HEK293 (cell line): ENCODE measurements around the gene RNF31.

Experiments
- CTCF ChIA-PET: fragments of 350-600 bp; formaldehyde crosslinking; extraction: SDS; loops from one replicate; lab custom pipeline; 2021; ENCODE audit warnings: antibody characterized with exemption; lab: Yijun Ruan, JAX
- POLR2A ChIA-PET: fragments of 300-600 bp; formaldehyde crosslinking; extraction: SDS; loops from one replicate; lab custom pipeline; 2020; ENCODE audit warnings: antibody characterized with exemption, inconsistent platforms; lab: Yijun Ruan, JAX
- H3K27ac ChIP-seq: fragments of 200-500 bp; sonication (Bioruptor generic); 2 replicates; pipeline ENCODE4 v1.5.1; 2014; ENCODE audit warnings: low read depth, low read length, control low read depth, inconsistent platforms; ENCODE audit errors: extremely low read depth
- H3K36me3 ChIP-seq, 2 experiments: fragments of 200-500 bp in 1 of 2; sonication (Bioruptor generic) in 1 of 2; 1 replicate in 1 of 2; 2 replicates in 1 of 2; pipeline ENCODE4 v1.5.1; 2014 to 2017; ENCODE audit warnings: inconsistent platforms in 2 of 2, low read length in 2 of 2; ENCODE audit not compliant: control insufficient read depth in 2 of 2, insufficient read depth in 1 of 2
- H3K4me1 ChIP-seq: fragments of 200-500 bp; sonication (Bioruptor generic); 2 replicates; pipeline ENCODE4 v1.5.1; 2014; ENCODE audit warnings: mild to moderate bottlenecking, low read length, inconsistent platforms; ENCODE audit not compliant: control insufficient read depth, insufficient read depth
- H3K4me3 ChIP-seq: 2 replicates; pipeline ENCODE4 v1.5.1; 2011; ENCODE audit warnings: low read depth, mild to moderate bottlenecking, control low read depth, low read length, moderate library complexity
- H3K9me3 ChIP-seq: fragments of 200-500 bp; sonication (Bioruptor generic); 2 replicates; pipeline ENCODE4 v1.5.1; 2014; ENCODE audit warnings: low read depth, low read length, inconsistent platforms; ENCODE audit not compliant: control insufficient read depth, insufficient read depth
- GLIS2 ChIP-seq: fragments of 450-650 bp; formaldehyde crosslinking; IDR thresholded peaks from 2 replicates; pipeline ENCODE4 v1.5.1; 2016; ENCODE audit warnings: missing biosample characterization, missing genetic modification characterization
- KLF8 ChIP-seq: fragments of 450-650 bp; formaldehyde crosslinking; IDR thresholded peaks from 2 replicates; pipeline ENCODE4 v1.5.1; 2016; ENCODE audit warnings: missing biosample characterization, missing genetic modification characterization
- SCRT1 ChIP-seq: fragments of 450-650 bp; formaldehyde crosslinking; IDR thresholded peaks from 2 replicates; pipeline ENCODE4 v1.5.1; 2016; ENCODE audit warnings: missing biosample characterization, missing genetic modification characterization, borderline replicate concordance
- ZNF121 ChIP-seq: fragments of 450-650 bp; formaldehyde crosslinking; IDR thresholded peaks from 2 replicates; pipeline ENCODE4 v1.5.1; 2016; ENCODE audit warnings: missing biosample characterization, missing genetic modification characterization
- ZNF146 ChIP-seq: fragments of 450-650 bp; formaldehyde crosslinking; IDR thresholded peaks from 2 replicates; pipeline ENCODE4 v1.5.1; 2016; ENCODE audit warnings: missing biosample characterization, missing genetic modification characterization
- ZNF202 ChIP-seq: fragments of 450-650 bp; formaldehyde crosslinking; IDR thresholded peaks from 2 replicates; pipeline ENCODE4 v1.5.1; 2016; ENCODE audit warnings: missing biosample characterization, missing genetic modification characterization, borderline replicate concordance
- ZNF335 ChIP-seq: fragments of 450-650 bp; formaldehyde crosslinking; conservative IDR thresholded peaks from 2 replicates; pipeline ENCODE4 v1.5.1; 2016; ENCODE audit warnings: missing biosample characterization, missing genetic modification characterization
- ZNF555 ChIP-seq: fragments of 450-650 bp; formaldehyde crosslinking; conservative IDR thresholded peaks from 2 replicates; pipeline ENCODE4 v1.5.1; 2017; ENCODE audit warnings: missing biosample characterization, mild to moderate bottlenecking, missing genetic modification characterization, inconsistent platforms
- ZNF621 ChIP-seq: fragments of 450-650 bp; formaldehyde crosslinking; IDR thresholded peaks from 2 replicates; pipeline ENCODE4 v1.5.1; 2017; ENCODE audit warnings: missing biosample characterization, missing genetic modification characterization
- ZNF664 ChIP-seq: fragments of 450-650 bp; formaldehyde crosslinking; IDR thresholded peaks from 2 replicates; pipeline ENCODE4 v1.5.1; 2016; ENCODE audit warnings: missing biosample characterization, missing genetic modification characterization
- ZNF670 ChIP-seq: fragments of 450-650 bp; formaldehyde crosslinking; IDR thresholded peaks from 2 replicates; pipeline ENCODE4 v1.5.1; 2016; ENCODE audit warnings: missing biosample characterization, missing genetic modification characterization, low read depth
- ZNF692 ChIP-seq: fragments of 450-650 bp; formaldehyde crosslinking; IDR thresholded peaks from 2 replicates; pipeline ENCODE4 v1.5.1; 2016; ENCODE audit warnings: missing biosample characterization, missing genetic modification characterization
- ZNF76 ChIP-seq: fragments of 450-650 bp; formaldehyde crosslinking; IDR thresholded peaks from 2 replicates; pipeline ENCODE4; 2016; ENCODE audit warnings: low read depth, missing biosample characterization, missing genetic modification characterization, borderline replicate concordance
- ZNF792 ChIP-seq: fragments of 450-650 bp; formaldehyde crosslinking; IDR thresholded peaks from 2 replicates; pipeline ENCODE4 v1.5.1; 2016; ENCODE audit warnings: missing biosample characterization, missing genetic modification characterization
- TF ChIP-seq, protein P1 (sequence below): fragments of 450-650 bp; formaldehyde crosslinking; IDR thresholded peaks from 2 replicates; pipeline ENCODE4 v1.5.1; 2016; ENCODE audit warnings: missing biosample characterization, missing genetic modification characterization, low read depth

The RNF31 gene

DNA sequence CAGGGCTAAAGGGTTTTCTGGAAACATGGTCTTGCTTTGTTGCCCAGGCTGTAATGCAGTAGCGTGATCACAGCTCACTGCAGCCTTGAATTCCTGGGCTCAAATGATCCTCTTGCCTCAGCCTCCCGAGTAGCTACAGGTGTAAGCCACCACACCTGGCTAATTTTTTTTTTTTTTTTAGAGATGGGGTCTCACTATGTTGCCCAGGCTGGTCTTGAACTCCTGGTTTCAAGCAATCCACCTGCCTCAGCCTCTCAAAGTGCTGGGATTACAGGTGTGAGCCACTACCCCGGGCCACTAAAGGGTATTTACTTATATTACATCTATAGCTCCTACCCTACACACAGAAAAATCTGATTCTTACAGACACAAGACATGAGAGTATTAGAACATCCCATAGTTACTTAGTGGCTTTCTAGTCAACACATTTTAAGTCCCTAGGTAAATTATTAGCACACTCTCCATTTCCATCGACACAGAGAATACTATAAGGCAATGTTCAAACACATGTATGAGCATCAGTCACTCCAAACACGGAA, 38.9 kb upstream of the RNF31 start:
- no peaks in the 10 kb centered on the region for H3K4me1 ChIP-seq
- TF ChIP-seq ZNF202 (no peak), ZNF121 (peak; percentile 93), ZNF621 (tag by site-specific recombination) (no peak), ZNF692 (tag by site-specific recombination) (no peak), ZNF555 (tag by site-specific recombination) (no peak)
- TF ChIP-seq, all 188 proteins: peak for 1
- Histone ChIP-seq H3K9me3 (no peaks in the 10 kb centered on the region), H3K36me3 (peaks cover 0 to 7% of the 10 kb centered on the region in 2 experiments; a peak in 2 of 3 replicates), H3K4me3 (no peak overlapping the region), H3K27ac (no peak overlapping the region)
- ChIA-PET POLR2A (interaction anchor here (0.8 to 7.1 kb wide), 9 partner anchors 14 to 80 kb away, joined by 3 to 56 read pairs (median 5); partner anchors contain the start of genes EMC9, IPO4, IRF9 and PCK2), CTCF (interaction anchor here (0.6 to 8.9 kb wide), 32 partner anchors 8 to 476 kb away, joined by 3 to 163 read pairs (median 4); partner anchors contain the start of genes CARMIL3, CHMP4A, EMC9 and IRF9)

DNA sequence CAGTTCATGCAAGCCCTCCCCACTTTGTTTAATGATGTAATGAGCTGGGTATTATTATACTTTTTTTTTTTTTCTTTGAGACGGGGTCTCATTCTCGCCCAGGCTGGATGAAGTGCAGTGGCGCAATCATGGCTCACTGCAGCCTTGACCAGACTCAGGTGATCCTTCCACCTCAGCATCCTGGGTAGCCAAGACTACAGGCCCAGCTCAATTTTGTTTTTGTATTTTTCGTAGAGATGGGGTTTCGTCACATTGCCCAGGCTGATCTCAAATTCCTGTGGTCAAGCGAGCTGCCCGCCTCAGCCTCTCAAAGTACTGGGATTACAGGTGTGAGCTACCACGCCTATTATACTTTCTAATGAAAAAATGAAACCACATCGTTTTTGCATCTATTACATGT, 37.2 kb upstream of the RNF31 start:
- no peaks in the 10 kb centered on the region for H3K9me3 ChIP-seq
- no peaks in the 10 kb centered on the region for H3K4me1 ChIP-seq
- H3K4me3 ChIP-seq = no peak overlapping the region
- POLR2A ChIA-PET = interaction anchor here (0.5 to 7.1 kb wide), 7 partner anchors 12 to 399 kb away, joined by 3 to 56 read pairs (median 5); partner anchors contain the start of genes EMC9, PCK2 and PSME1
- H3K36me3 ChIP-seq = no peaks in the 10 kb centered on the region
- TF ChIP-seq ZNF670 (tag by site-specific recombination) = no peak
- TF ChIP-seq, protein P1, sequence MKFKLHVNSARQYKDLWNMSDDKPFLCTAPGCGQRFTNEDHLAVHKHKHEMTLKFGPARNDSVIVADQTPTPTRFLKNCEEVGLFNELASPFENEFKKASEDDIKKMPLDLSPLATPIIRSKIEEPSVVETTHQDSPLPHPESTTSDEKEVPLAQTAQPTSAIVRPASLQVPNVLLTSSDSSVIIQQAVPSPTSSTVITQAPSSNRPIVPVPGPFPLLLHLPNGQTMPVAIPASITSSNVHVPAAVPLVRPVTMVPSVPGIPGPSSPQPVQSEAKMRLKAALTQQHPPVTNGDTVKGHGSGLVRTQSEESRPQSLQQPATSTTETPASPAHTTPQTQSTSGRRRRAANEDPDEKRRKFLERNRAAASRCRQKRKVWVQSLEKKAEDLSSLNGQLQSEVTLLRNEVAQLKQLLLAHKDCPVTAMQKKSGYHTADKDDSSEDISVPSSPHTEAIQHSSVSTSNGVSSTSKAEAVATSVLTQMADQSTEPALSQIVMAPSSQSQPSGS = 0 out of 2 replicates have a peak, but pooled peaks have one; percentile 34
- H3K27ac ChIP-seq = no peak overlapping the region
- CTCF ChIA-PET = interaction anchor here (0.6 to 8.9 kb wide), 13 partner anchors 9 to 821 kb away, joined by 3 to 163 read pairs (median 5); partner anchors contain the start of genes IRF9 and PCK2

- Histone ChIP-seq H3K9me3 (no peaks in the 10 kb centered on the region), H3K4me1 (no peaks in the 10 kb centered on the region), H3K4me3 (no peak overlapping the region), H3K36me3 (no peaks in the 10 kb centered on the region), H3K27ac (no peak overlapping the region)
- TF ChIP-seq SCRT1 (tag by site-specific recombination) (no peak), ZNF76 (tag by site-specific recombination) (no peak), ZNF792 (tag by site-specific recombination) (no peak), ZNF664 (no peak), GLIS2 (no peak)
- ChIA-PET POLR2A (interaction anchor here (0.5 to 7.1 kb wide), 4 partner anchors 13 to 267 kb away, joined by 3 to 56 read pairs (median 6); partner anchors contain the start of gene PCK2), CTCF (interaction anchor here (0.5 to 8.9 kb wide), 8 partner anchors 17 to 296 kb away, joined by 3 to 163 read pairs (median 4); partner anchors contain the start of genes EMC9, IRF9 and PCK2)
Measured at GRCh38 chr14:24110523-24110922, 36.8 kb upstream of the RNF31 start.

- H3K4me3 ChIP-seq = peak overlapping the region; percentile 98
- no peaks in the 10 kb centered on the region for H3K4me1 ChIP-seq
- POLR2A ChIA-PET = interaction anchor here (0.7 to 8.3 kb wide), 10 partner anchors 11 to 158 kb away, joined by 4 to 163 read pairs (median 10); partner anchors contain the start of genes CHMP4A, EMC9, IRF9 and PCK2
- H3K9me3 ChIP-seq = no peaks in the 10 kb centered on the region
- H3K27ac ChIP-seq = peak overlapping the region; percentile 94
- peaks cover 0 to 21% of the 10 kb centered on the region in 2 experiments; a peak in 1 of 3 replicates for H3K36me3 ChIP-seq
- CTCF ChIA-PET = interaction anchor here (1.3 to 2.4 kb wide), 5 partner anchors 18 to 55 kb away, joined by 4 to 13 read pairs (median 13); partner anchors contain the start of genes IRF9 and PCK2
- no peak for TF ChIP-seq KLF8 (tag by site-specific recombination)
- 0 out of 2 replicates have a peak, but pooled peaks have one; percentile 1 for TF ChIP-seq ZNF146 (tag by site-specific recombination)
- TF ChIP-seq ZNF335 (tag by site-specific recombination) = peak; percentile 91
- TF ChIP-seq, all 188 proteins: peak for 2
Measured at GRCh38 chr14:24113379-24113800, 33.9 kb upstream of the RNF31 start.
